LoVo (cell line): ENCODE data around the gene KCNJ18.
"Not testable (repeated sequence)": the region's sequence is repeated elsewhere in the genome, so short reads cannot be mapped to it uniquely, and the experiment has no call there.

Experiments used
- DNase-seq: peaks from one replicate; pipeline ENCODE4 v3.0.0-alpha.2; 2016; ENCODE audit warnings: low spot score

KCNJ18 gene

DNA sequence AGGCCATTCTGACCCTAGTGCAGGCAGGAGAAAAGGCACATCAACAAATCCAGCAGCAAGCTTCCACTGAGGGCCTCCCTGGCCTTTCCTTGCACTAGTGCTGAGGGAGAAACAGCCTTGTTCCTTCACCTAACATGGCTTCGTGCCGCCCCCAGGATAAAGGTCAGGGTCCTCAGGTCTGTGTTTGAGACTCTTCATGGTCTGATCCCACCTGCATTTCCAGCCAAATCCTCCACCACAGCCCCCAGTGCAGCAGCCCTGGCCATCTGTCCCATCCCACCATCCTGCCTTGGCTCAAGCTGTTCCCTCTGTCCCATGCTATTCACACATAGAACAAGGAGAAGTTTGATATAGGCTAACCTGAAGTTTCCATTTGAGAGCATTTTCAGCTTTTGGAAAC is 20.9 kb upstream of the KCNJ18 start:
- DNase-seq: not testable (repeated sequence)

DNA sequence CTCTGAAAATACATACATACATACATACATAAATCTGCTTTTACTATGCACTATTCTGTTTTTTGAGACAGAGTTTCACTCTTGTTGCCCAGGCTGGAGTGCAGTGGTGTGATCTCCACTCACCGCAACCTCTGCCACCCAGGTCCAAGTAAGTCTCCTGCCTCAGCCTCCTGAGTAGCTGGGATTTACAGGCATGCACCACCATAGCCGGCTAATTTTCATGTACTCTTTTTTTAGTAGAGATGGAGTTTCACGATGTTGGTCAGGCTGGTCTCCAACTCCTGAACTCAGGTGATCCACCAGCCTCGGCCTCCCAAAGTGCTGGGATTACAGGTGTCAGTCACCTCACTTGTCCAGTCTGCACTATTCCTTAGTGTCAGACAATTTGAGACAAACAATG is 20.5 kb upstream of the KCNJ18 start:
- DNase-seq: not testable (repeated sequence)

DNA sequence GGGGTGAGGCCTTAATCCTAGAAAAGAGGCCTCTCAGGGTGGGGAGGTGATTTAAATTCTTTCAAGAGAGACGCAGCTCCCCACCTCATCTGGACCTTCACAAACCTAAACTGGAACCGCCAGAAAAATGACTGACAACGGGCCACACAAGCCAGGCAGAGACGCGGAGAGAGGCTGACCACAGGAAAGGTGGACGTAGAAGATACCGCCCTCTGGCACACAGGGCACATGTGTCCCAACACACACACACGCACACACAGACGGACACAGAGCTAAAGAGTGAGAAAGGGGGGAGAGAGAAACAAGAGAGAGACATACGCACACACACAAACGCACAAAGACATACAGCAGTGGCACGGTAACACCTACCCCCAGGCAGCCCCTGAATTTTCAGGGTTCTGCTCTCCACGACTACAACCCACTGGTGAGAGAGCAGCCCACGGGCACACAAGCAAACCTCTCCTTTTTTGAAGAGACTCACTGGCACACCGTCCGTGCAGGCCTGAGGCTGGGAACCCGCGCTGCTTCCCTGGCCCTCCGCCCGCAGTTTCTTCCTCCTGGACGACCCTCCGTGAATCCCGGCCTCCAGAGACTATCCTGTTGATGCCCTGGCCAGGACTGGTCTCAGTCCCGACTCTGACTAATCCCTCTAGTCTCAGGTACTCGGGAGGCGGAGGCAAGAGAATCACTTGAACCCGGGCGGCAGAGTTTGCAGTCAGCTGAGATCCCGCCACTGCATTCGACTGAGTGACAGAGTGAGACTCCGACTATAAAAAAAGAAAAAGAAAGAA is 18.7 kb upstream of the KCNJ18 start:
- DNase-seq: not testable (repeated sequence)

DNA sequence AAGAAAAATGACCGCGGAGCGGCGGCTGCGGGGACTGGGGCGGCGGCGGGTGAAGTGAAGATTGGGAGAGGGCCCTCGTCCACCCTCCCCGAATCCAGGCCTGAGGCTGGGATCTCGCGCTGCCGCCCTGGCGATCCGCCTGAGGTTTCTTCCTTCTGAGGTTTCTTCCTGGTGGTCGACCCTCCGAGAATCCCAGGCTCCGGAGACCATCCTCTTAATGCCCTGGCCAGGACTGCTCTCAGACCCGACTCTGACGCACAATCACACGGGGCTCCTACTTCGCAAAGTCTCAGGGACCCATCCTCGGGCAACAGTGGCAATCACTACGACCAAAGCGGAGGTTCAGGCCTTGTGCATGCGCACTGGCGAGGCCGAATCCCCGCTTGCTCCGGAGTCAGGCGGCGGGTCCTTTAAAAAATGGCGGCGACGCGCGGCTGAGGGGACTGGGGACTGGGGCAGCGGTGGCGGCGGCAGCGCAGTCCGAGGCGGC is 18.0 kb upstream of the KCNJ18 start:
- no peak for DNase-seq

DNA sequence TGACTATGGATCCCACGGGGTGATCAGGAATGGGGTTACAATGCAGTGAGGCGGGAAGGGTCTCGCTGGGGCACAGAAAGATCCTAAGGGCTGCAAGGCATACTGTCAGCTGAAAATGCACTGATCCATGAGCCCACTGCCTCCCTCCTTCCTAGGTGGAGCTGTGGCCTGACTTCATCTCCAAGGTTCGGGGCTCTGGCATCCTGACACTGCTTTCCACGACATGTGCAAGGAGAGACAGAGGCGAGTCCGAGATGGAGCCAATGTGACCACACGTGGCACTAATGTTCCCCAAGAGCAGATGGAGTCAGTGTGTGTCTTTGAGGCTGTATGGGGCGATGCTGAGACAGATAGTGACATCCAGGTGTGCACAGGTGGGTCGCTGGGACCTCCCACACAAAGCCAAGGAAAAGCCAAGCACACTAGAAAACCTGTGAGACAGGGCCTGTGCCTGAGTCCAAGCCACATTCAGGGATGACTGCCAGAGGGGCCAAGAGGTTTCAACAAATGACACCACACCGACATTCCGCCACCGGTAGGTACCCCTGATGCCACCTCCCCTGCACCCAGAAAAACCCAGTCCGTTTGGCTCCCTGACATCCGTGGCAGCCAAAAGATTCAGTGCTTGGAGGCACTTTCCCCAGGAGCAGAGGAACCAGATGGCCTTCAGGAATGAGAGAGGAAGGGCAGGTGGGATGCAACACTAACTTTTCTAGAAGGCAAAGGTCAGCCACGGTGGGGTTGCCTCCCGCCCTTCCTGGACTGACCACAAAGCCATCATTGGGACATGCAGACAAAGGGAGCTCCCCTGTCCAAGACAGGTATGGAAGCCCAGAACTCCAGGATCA is 17.2 kb upstream of the KCNJ18 start:
- not testable (repeated sequence) for DNase-seq

DNA sequence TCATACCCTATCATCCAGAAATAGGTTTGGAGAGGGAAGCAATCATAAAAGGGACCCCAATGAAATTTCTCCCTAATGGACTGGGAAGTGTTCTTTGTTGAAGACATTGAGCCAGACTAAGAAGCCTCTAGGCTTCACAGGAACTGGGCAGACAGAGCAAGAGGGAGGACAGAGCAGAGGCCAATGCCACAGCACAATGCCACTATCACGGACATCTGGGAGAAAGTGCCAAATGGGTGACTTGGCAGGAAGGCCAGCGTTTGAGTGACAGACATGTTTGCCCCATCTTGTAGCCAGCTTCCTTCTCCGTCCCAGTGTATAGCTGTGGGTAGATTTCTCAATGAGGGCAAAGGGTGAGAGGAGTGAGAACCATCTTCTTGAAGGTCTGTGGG is 16.6 kb upstream of the KCNJ18 start:
- DNase-seq: not testable (repeated sequence)

DNA sequence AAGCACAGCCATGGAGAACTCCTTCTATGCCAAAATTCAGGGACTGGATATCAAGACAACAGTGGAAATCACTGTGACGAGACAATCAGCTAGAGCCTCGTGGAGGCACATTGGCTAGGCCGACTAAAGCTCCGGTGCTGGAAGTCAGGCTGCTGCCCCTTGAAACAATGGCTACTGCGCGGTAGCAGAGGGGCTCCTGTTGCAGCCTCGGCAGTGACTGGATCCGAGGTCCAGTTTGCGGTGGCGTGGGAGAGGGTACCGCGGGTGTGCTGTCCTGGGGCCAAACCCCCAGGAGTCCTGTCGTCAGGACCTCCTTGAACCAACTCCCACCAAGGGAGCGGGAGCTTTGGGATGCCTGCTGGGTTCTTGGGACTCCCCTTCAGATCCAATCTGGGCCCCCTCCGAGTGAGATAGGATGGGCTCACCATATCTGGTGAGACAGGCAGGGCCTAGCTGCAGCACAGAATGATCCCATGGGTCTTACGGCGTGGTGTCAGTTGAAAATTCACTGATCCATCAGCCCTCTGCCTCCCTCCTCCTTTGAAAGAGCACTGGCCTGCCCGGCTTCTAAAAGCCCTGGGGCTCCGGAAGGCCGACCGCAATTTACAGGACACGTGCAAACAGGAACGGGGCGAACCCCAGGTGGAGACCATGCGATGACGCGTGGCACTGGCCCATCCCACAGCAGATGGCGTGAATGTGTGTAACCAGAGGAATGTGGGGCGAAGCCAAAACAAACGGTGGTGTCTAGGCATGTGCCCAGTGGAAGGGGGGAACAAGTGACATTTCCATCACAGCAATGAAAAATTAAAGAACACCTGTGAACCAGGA is 15.8 kb upstream of the KCNJ18 start:
- no peak for DNase-seq

DNA sequence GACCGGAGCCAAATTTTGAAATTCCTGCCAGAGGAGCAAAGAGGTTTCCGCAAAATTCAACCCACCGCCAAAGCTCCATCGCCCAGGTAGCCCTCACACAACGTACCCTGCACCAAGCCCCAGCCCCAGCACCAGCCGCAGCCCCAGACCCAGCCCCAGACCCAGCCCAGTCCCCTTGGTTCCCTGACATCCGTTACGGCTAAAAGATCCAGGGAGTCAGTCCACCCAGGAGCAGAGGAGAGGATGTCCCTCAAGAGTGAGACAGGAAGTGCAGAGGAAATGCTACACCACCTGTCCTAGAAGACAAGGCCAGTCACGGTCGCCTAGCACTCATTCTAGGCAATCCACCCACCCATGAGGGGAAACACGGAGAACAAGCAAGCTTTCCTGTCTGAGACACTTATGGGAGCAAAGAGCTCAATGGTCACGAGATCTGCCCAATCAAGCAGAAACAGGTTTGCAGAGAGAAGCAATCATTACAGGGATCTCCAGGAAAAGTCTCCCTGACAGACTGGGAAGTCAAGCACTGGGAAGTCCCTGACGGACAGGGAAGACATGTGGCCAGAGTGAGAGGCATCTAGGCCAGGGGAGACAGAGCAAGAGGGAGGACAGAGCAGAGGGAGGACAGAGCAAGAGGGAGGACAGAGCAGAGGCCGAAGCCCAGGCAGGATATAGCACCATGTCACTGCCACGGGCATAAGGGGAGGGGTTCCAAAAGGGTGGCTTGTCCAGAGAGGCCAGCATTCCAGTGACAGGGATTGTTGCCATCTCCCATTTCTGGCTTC is 15.0 kb upstream of the KCNJ18 start:
- DNase-seq: no peak

DNA sequence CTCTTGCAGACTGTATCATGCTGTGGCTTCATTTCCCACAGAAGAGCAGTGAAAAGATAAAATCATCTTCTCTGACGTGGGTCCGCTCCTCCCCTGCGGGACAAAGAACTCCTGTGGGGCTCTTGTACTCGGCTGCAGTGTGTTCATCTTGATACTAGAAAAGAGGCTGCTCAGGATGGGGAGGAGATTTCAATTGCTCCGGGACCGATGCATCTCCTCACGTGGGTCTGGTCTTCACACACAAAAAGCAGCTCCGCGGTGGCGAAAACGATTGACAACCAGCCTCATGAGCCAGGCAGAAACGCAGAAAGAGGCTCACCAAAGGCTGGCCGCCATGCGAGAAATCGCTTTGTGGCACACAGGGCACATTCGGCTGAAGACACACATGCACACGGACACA is 14.4 kb upstream of the KCNJ18 start:
- DNase-seq: no peak

DNA sequence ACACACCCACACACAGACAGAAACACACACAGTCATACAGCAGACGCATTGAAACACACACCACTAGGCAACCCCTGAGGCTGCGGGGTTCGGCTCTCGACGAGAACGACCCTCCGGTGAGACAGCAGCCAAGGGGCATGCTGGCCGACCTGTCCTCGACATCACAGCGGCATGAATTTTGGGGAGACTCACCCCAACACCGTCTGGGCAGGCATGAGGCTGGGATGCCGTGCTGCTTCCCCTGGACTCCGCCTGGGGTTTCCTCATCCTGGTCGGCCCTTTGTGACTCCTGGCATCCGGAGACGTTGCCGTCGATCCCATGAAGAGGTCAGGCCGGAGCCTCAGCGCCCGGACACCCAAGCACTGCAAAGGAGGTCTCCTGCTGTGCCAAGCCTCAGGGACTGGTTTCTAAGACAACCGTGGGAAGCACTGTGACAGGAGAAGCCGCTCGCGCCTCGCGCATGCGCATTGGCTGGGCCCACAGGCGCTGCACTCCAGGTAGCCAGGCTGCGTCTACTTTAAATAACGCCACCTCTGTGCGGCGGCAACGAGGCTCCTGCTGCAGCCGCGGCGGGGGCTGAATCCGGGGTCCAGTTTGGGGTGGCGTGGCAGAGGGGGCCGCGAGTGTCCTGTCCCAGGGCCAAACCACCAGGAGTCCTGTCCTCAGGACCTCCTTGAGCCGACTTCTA is 13.8 kb upstream of the KCNJ18 start:
- DNase-seq: no peak

DNA sequence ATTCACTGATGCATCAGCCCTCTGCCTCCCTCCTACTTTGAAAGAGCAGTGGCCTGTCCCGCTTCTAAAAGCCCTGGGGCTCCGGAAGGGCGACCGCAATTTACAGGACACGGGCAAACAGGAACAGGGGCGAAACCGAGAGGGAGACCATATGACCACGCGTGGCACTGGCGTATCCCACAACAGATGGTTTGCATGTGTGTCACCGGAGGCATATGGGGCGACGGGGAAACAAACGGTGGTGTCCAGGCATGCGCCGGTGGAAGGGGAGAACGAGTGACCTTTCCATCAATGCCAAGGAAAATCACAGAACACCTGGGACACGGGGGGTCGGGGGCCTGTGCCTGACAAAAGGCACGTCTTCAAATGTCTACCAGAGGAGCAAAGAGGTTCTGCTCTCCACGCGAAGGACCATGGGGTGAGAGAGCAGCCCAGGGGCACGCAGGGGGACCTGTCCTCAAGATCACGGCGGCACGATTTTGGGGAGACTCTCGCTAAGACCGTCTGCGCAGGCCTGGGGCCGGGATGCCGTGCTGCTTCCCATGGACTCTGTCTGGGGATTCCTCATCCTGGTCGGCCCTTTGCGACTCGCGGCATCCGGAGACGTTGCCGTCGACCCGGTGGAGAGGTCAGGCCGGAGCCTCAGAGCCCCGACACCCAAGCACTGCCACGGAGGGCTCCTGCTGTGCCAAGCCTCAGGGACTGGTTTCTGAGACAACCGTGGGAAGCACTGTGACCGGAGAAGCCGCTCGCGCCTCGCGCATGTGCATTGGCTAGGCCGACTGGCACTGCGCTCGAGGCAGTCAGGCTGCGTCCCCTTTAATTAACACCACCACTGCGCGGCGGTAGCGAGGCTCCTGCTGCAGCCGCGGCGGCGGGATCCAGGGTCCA is 12.8 kb upstream of the KCNJ18 start:
- DNase-seq: no peak

DNA sequence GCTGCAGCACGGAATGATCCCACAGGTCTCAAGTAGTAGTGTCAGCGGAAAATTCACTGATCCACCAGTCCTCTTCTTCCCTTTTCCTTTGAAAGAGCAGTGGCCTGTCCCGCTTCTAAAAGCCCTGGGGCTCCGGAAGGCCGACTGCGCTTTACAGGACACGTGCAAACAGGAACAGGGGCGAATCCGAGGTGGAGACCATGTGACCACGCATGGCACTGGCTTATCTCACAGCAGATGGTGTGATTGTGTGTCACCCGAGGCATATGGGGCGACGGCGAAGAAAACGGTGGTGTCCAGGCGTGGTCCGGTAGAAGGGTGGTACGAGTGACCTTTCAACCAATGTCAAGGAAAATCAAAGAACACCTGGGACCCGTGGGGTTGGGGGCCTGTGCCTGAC is 12.0 kb upstream of the KCNJ18 start:
- no peak for DNase-seq

DNA sequence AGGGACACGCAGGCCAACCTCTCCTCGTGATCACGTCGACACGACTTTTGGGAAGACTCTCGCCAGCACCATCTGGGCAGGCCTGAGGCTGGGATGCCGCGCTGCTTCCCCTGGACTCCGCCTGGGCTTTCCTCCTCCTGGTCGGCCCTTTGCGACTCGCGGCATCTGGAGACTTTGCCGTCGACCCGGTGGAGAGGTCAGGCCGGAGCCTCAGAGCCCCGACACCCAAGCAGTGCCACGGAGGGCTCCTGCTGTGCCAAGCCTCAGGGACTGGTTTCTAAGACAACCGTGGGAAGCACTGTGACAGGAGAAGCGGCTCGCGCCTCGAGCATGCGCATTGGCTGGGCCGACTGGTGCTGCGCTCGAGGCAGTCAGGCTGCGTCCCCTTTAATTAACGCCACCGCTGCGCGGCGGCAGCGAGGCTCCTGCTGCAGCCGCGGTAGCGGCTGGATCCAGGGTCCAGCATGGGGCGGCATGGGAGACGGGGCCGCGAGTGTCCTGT is 11.4 kb upstream of the KCNJ18 start:
- not testable (repeated sequence) for DNase-seq

DNA sequence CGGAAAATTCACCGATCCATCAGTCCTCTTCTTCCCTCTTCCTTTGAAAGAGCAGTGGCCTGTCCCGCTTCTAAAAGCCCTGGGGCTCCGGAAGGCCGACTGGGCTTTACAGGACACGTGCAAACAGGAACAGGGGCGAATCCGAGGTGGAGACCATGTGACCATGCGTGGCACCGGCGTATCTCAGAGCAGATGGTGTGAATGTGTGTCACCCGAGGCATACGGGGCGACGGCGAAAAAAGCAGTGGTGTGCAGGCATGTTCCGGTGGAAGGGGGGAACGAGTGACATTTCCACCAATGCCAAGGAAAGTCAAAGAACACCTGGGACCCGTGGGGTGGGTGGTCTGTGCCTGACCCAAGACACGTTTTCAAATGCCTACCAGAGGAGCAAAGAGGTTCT is 10.7 kb upstream of the KCNJ18 start:
- not testable (repeated sequence) for DNase-seq

DNA sequence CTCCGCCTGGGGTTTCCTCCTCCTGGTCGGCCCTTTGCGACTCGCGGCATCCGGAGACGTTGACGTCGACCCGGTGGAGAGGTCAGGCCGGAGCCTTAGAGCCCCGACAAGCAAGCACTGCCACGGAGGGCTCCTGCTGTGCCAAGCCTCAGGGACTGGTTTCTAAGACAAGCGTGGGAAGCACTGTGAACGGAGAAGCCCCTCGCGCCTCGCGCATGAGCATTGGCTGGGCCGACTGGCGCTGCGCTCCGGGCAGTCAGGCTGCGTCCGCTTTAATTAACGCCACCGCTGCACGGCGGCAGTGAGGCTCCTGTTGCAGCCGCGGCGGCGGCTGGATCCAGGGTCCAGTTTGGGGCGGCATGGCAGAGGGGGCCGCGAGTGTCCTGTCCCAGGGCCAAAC is 10.2 kb upstream of the KCNJ18 start:
- DNase-seq: not testable (repeated sequence)

DNA sequence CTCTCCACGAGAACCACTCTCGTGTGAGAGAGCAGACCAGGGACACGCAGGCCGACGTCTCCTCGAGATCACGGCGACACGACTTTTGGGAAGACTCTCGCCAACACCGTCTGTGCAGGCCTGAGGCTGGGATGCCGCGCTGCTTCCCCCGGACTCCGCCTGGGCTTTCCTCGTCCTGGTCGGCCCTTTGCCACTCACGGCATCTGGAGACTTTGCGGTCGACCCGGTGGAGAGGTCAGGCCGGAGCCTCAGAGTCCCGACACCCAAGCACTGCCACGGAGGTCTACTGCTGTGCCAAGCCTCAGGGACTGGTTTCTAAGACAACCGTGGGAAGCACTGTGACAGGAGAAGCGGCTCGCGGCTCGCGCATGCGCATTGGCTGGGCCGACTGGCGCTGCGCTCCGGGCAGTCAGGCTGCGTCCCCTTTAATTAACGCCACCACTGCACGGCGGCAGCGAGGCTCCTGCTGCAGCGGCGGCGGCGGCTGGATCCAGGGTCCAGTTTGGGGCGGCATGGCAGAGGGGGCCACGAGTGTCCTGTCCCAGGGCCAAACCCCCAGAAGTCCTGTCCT is 9.1 kb upstream of the KCNJ18 start:
- not testable (repeated sequence) for DNase-seq

DNA sequence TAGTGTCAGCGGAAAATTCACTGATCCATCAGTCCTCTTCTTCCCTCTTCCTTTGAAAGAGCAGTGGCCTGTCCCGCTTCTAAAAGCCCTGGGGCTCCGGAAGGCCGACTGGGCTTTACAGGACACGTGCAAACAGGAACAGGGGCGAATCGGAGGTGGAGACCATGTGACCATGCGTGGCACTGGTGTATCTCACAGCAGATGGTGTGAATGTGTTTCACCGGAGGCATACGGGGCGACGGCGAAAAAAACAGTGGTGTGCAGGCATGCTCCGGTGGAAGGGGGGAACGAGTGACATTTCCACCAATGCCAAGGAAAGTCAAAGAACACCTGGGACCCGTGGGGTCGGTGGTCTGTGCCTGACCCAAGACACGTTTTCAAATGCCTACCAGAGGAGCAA is 8.4 kb upstream of the KCNJ18 start:
- DNase-seq: not testable (repeated sequence)

DNA sequence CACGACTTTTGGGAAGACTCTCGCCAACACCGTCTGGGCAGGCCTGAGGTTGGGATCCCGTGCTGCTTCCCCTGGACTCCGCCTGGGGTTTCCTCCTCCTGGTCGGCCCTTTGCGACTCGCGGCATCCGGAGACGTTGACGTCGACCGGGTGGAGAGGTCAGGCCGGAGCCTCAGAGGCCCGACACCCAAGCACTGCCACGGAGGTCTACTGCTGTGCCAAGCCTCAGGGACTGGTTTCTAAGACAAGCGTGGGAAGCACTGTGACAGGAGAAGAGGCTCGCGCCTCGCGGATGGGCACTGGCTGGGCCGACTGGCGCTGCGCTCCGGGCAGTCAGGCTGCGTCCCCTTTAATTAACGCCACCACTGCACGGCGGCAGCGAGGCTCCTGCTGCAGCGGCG is 7.9 kb upstream of the KCNJ18 start:
- DNase-seq: not testable (repeated sequence)
